Peyer's patch (tissue), 4 donors: ENCODE data around the gene LRRC25.

ENCODE experiments used
- CTCF ChIP-seq, 6 experiments: fragments of 450-650 bp in 4 of 6; fragments of 200-600 bp in 2 of 6; sonication (generic) in 1 of 6; IDR thresholded peaks; one replicate each; pipeline ENCODE4 v1.5.1; 2017 to 2019; ENCODE audit warnings: antibody characterized with exemption in 6 of 6, mild to moderate bottlenecking in 3 of 6, moderate library complexity in 1 of 6
- POLR2A ChIP-seq, 2 donors: fragments of 450-650 bp; IDR thresholded peaks; one replicate each; pipeline ENCODE4 v1.5.1; 2017; ENCODE audit warnings: antibody characterized with exemption in 2 of 2, mild to moderate bottlenecking in 2 of 2, moderate library complexity in 2 of 2

DNA sequence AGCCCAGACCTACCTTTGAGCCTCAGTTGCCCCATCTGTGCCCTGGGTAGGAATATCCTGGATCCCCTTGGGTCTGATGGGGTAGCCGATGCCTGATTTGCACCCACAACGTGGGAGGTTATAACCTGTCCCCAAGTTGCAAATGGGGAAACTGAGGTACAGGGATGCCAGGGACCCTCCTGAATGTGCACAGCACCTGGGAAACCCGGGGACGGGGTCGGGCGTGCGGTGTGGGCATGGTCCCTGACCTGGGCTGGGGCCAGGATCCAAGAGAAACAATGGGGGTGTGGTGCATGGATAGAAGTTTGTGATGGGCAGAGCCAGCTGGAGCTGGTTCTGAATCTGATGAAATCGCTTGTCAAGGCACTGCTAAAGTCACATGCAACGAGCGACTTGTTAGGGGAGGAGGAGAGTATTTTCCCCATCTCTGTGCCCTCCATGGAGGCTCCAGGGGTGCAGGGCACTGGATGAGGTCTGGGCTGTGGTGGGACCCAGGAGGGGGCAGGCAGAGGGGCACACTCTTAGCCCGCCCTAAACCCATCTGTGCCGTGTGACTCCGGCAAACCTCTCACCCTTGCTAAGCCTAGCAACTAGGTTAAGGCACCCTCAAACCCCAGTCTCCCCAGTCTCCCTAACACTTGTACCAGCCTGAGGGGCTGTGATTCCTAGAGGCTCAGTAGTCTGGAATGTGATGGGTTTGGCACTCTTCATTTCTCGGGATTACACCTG lies 10.7 kb downstream of the LRRC25 start:
- TF ChIP-seq CTCF (IDR thresholded peaks at IDR 0.05): no peak
- no peak for TF ChIP-seq POLR2A (IDR thresholded peaks at IDR 0.05)
